ENCODE data around the gene SLC4A4. TPM values are rescaled to one million over a fixed set of nuclear protein-coding genes. Genes with fewer than 3 reads are reported as not detected.

The SLC4A4 gene
- total and polyA plus RNA-seq, 2 of the 13 experiments (the other 11 are each of a cell fraction or from before 2014, with no cell fraction given): 0.01 TPM; not detected in 1

DNA sequence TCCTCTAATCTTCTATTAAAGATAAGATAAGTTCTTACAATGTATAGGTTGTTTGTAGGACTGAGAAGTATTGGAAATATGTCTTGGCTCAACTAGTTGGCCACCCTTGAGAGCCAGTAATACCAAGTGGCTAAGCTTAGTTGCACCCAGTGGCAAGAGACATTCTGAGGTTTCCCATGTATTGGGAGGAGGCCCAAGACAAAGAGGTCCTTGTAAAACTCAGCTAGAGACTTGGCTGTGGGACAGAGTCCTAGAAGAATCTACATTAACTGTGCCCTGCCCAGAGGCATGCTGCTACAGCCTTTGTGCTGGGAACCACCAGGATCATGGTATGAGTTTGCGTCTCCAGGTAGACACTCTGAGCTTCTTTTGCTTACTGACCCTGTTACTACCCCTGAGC is 41.9 kb upstream of the SLC4A4 start:
- Histone ChIP-seq H3K79me2 (ENCODE audit: insufficient read depth, low read length) (no peaks in the 10 kb centered on the region), H3K4me3 (replicated peaks in 1 of 3; ENCODE audit: insufficient read depth in 1 of 3, low read depth in 2 of 3, low read length in 3 of 3) (no peak overlapping the region), H2AFZ (ENCODE audit: low read length) (no peak overlapping the region), H3K4me1 (ENCODE audit: insufficient read depth, low read length) (no peaks in the 10 kb centered on the region), H3K27me3 (ENCODE audit: control insufficient read depth in 1 of 2, insufficient read depth in 2 of 2, low read length in 2 of 2) (no peaks in the 10 kb centered on the region), H3K9ac (ENCODE audit: insufficient read depth, low read depth, low read length) (no peak overlapping the region), H3K27ac (ENCODE audit: extremely low read length, insufficient read depth, low read length) (no peak overlapping the region), H3K36me3 (replicated peaks in 1 of 2; ENCODE audit: control insufficient read depth in 1 of 2, insufficient read depth in 2 of 2, low read length in 2 of 2) (no peaks in the 10 kb centered on the region), H3K4me2 (ENCODE audit: low read depth, low read length) (no peak overlapping the region), H4K20me1 (ENCODE audit: insufficient read depth, low read length) (no peaks in the 10 kb centered on the region), H3K9me3 (ENCODE audit: low read length) (no peaks in the 10 kb centered on the region)
- DNase-seq (ENCODE audit: low spot score) (no peak), ATAC-seq (no peak), FAIRE-seq (no peak)
- intact Hi-C loops (cut with micrococcal nuclease; ENCODE audit: unreplicated experiment) (no loop called here), in situ Hi-C loops (cut with HindIII; ENCODE audit: extremely low pct_ligation_motif_present, low pct_unique_long_range_greater_than_20kb) (no loop called here)
- ChIA-PET POLR2A (no interaction called here), CTCF (ENCODE audit: low intra/inter-chr PET ratio, low total read pairs) (no interaction called here)
- WGBS (ENCODE audit: low lambda C conversion rate): no CpG with 5 or more reads among the region's 1 CpG
- BruUV-seq (replicated peaks): no TSS peak
- TF ChIP-seq, protein P1, sequence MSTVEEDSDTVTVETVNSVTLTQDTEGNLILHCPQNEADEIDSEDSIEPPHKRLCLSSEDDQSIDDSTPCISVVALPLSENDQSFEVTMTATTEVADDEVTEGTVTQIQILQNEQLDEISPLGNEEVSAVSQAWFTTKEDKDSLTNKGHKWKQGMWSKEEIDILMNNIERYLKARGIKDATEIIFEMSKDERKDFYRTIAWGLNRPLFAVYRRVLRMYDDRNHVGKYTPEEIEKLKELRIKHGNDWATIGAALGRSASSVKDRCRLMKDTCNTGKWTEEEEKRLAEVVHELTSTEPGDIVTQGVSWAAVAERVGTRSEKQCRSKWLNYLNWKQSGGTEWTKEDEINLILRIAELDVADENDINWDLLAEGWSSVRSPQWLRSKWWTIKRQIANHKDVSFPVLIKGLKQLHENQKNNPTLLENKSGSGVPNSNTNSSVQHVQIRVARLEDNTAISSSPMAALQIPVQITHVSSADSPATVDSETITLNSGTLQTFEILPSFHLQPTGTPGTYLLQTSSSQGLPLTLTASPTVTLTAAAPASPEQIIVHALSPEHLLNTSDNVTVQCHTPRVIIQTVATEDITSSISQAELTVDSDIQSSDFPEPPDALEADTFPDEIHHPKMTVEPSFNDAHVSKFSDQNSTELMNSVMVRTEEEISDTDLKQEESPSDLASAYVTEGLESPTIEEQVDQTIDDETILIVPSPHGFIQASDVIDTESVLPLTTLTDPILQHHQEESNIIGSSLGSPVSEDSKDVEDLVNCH (CRISPR knock-in tag; IDR thresholded peaks at IDR 0.05): no peak
- TF ChIP-seq ZMYM4 (CRISPR knock-in tag; IDR thresholded peaks at IDR 0.05) (no peak), ZNF562 (CRISPR knock-in tag; IDR thresholded peaks at IDR 0.05; ENCODE audit: borderline replicate concordance) (no peak), NCOA1 (CRISPR knock-in tag; IDR thresholded peaks at IDR 0.05) (no peak), SMAD3 (CRISPR knock-in tag; IDR thresholded peaks at IDR 0.05) (no peak), ZNF572 (CRISPR knock-in tag; IDR thresholded peaks at IDR 0.05) (no peak)
- TF ChIP-seq, protein P2, sequence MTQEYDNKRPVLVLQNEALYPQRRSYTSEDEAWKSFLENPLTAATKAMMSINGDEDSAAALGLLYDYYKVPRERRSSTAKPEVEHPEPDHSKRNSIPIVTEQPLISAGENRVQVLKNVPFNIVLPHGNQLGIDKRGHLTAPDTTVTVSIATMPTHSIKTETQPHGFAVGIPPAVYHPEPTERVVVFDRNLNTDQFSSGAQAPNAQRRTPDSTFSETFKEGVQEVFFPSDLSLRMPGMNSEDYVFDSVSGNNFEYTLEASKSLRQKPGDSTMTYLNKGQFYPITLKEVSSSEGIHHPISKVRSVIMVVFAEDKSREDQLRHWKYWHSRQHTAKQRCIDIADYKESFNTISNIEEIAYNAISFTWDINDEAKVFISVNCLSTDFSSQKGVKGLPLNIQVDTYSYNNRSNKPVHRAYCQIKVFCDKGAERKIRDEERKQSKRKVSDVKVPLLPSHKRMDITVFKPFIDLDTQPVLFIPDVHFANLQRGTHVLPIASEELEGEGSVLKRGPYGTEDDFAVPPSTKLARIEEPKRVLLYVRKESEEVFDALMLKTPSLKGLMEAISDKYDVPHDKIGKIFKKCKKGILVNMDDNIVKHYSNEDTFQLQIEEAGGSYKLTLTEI (CRISPR knock-in tag; conservative IDR thresholded peaks at IDR 0.05): no peak
- TF ChIP-seq, protein P3, sequence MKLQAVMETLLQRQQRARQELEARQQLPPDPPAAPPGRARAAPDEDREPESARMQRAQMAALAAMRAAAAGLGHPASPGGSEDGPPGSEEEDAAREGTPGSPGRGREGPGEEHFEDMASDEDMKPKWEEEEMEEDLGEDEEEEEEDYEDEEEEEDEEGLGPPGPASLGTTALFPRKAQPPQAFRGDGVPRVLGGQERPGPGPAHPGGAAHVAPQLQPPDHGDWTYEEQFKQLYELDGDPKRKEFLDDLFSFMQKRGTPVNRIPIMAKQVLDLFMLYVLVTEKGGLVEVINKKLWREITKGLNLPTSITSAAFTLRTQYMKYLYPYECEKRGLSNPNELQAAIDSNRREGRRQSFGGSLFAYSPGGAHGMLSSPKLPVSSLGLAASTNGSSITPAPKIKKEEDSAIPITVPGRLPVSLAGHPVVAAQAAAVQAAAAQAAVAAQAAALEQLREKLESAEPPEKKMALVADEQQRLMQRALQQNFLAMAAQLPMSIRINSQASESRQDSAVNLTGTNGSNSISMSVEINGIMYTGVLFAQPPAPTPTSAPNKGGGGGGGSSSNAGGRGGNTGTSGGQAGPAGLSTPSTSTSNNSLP (IDR thresholded peaks at IDR 0.05; ENCODE audit: low read depth, low read length): no peak
- TF ChIP-seq, protein P4, sequence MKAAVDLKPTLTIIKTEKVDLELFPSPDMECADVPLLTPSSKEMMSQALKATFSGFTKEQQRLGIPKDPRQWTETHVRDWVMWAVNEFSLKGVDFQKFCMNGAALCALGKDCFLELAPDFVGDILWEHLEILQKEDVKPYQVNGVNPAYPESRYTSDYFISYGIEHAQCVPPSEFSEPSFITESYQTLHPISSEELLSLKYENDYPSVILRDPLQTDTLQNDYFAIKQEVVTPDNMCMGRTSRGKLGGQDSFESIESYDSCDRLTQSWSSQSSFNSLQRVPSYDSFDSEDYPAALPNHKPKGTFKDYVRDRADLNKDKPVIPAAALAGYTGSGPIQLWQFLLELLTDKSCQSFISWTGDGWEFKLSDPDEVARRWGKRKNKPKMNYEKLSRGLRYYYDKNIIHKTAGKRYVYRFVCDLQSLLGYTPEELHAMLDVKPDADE (CRISPR knock-in tag; IDR thresholded peaks at IDR 0.05): no peak

Measured in HepG2 (cell line).